ENCODE measurements around the gene GPNMB.
"Not testable (repeated sequence)": the region's sequence is repeated elsewhere in the genome, so short reads cannot be mapped to it uniquely, and the experiment has no call there.

Gene GPNMB

GRCh38 chr7:23246555-23246954, at the start of gene GPNMB:
Gene GPNMB, plus strand, starts transcription at chr7:23246775. Its CDS starts 83 bp downstream, at chr7:23246858.
- no peak for DNase-seq

GRCh38 chr7:23197745-23198144, 48.8 kb upstream of the GPNMB start:
- not testable (repeated sequence) for DNase-seq

GRCh38 chr7:23200331-23200730, 46.2 kb upstream of the GPNMB start:
- no peak for DNase-seq

- no peak for DNase-seq
Measured at GRCh38 chr7:23204241-23204640, 42.3 kb upstream of the GPNMB start.

- DNase-seq, result no peak
Measured at GRCh38 chr7:23205577-23205908, 41.0 kb upstream of the GPNMB start.

GRCh38 chr7:23205909-23206767, 40.4 kb upstream of the GPNMB start:
- no peak for DNase-seq

GRCh38 chr7:23207021-23207420, 39.6 kb upstream of the GPNMB start:
- no peak for DNase-seq

GRCh38 chr7:23207884-23208283, 38.7 kb upstream of the GPNMB start:
- DNase-seq, result no peak

GRCh38 chr7:23208316-23208715, 38.3 kb upstream of the GPNMB start:
- no peak for DNase-seq

- DNase-seq, result no peak
Measured at GRCh38 chr7:23210506-23210905, 36.1 kb upstream of the GPNMB start.

- DNase-seq, result no peak
Measured at GRCh38 chr7:23211589-23211988, 35.0 kb upstream of the GPNMB start.

GRCh38 chr7:23212395-23212794, 34.2 kb upstream of the GPNMB start:
- no peak for DNase-seq

GRCh38 chr7:23212841-23213240, 33.7 kb upstream of the GPNMB start:
- DNase-seq, result no peak

- no peak for DNase-seq
Measured at GRCh38 chr7:23213755-23214154, 32.8 kb upstream of the GPNMB start.

GRCh38 chr7:23214423-23214822, 32.2 kb upstream of the GPNMB start:
- DNase-seq, result no peak

GRCh38 chr7:23214938-23215337, 31.6 kb upstream of the GPNMB start:
- DNase-seq, result no peak

GRCh38 chr7:23216021-23216420, 30.6 kb upstream of the GPNMB start:
- DNase-seq, result peak in 1 of 2 donors; percentile 57

GRCh38 chr7:23218196-23218595, 28.4 kb upstream of the GPNMB start:
- no peak for DNase-seq

GRCh38 chr7:23220690-23221305, 25.8 kb upstream of the GPNMB start:
- no peak for DNase-seq

GRCh38 chr7:23222439-23223030, 24.0 kb upstream of the GPNMB start:
- no peak for DNase-seq

- DNase-seq, result not testable (repeated sequence)
Measured at GRCh38 chr7:23224364-23224763, 22.2 kb upstream of the GPNMB start.

- no peak for DNase-seq
Measured at GRCh38 chr7:23226844-23227450, 19.6 kb upstream of the GPNMB start.

- no peak for DNase-seq
Measured at GRCh38 chr7:23228412-23228811, 18.2 kb upstream of the GPNMB start.

- DNase-seq, result no peak
Measured at GRCh38 chr7:23230641-23231101, 15.9 kb upstream of the GPNMB start.
